ENCODE data around the gene ULK4. TPM values are rescaled to one million over a fixed set of nuclear protein-coding genes. Genes with fewer than 3 reads are reported as not detected.

The ULK4 gene
- total and polyA plus RNA-seq, 2 of the 8 experiments (the other 6 are each of a cell fraction or from before 2014, with no cell fraction given): 3.0 to 10.8 TPM

DNA sequence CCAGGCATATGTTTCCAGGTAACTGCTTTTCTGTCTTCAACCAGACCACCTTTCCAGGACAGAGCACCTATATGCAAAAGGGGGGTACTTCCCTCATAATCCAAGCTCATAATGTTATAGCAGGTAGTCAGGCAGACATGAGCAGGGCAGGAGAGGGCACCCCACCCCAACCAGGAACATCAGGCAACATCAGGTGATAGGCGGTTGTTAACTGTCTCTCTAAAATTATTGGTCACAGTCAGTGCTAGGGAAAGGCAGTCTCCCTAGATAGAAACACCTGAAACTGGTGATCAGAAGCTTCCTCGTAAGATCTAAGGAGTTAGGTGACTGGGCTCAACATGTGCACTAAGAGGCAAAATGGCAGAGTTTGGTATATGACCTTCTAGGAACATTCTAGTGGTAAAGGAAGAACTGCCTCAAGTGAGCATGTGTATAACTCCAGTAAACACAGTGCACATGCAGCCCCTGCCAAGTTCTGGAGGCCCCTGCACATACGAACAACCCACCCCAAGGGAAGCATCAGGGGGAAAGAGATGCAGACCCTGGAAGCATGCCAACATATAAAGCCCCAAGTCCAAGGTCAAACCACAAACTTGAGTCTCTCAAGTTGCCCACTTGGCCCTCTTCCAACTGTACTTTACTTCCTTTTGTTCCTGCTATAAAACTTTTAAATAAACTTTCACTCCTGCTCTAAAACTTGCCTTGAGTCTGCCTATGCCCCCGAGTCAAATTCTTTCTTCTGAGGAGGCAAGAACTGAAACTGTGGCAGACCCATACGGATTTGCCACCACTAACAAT is 270.9 kb downstream of the ULK4 start (continued):
- TF ChIP-seq NRF1 (IDR thresholded peaks at IDR 0.05; ENCODE audit: low read depth, low read length) (no peak), PHF8 (conservative IDR thresholded peaks at IDR 0.05; ENCODE audit: low read depth, low read length) (no peak), SIN3A (conservative IDR thresholded peaks at IDR 0.05 in 1 of 2, IDR thresholded peaks at IDR 0.05 in 1 of 2; ENCODE audit: low read depth in 1 of 2, low read length in 2 of 2) (no peak), HDAC6 (IDR thresholded peaks at IDR 0.05; ENCODE audit: low read depth, low read length) (no peak)
- TF ChIP-seq, protein P1, sequence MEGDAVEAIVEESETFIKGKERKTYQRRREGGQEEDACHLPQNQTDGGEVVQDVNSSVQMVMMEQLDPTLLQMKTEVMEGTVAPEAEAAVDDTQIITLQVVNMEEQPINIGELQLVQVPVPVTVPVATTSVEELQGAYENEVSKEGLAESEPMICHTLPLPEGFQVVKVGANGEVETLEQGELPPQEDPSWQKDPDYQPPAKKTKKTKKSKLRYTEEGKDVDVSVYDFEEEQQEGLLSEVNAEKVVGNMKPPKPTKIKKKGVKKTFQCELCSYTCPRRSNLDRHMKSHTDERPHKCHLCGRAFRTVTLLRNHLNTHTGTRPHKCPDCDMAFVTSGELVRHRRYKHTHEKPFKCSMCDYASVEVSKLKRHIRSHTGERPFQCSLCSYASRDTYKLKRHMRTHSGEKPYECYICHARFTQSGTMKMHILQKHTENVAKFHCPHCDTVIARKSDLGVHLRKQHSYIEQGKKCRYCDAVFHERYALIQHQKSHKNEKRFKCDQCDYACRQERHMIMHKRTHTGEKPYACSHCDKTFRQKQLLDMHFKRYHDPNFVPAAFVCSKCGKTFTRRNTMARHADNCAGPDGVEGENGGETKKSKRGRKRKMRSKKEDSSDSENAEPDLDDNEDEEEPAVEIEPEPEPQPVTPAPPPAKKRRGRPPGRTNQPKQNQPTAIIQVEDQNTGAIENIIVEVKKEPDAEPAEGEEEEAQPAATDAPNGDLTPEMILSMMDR (IDR thresholded peaks at IDR 0.05; ENCODE audit: control extremely low read depth in 1 of 3, insufficient read depth in 1 of 3, low read depth in 1 of 3, low read length in 3 of 3): no peak

All from H1 (cell line).